Measurements from ENCODE around the gene RIPK3. TPM values are rescaled to one million over a fixed set of nuclear protein-coding genes. Genes with fewer than 3 reads are reported as not detected.

RIPK3 gene
- total and polyA plus RNA-seq, 2 experiments from 2014 or later = 0.32 to 1.5 TPM

- H3K4me3 Mint-ChIP-seq = peak overlapping the region; percentile 90
Observed at GRCh38 chr14:24298892-24299254, 40.9 kb downstream of the RIPK3 start.

DNA sequence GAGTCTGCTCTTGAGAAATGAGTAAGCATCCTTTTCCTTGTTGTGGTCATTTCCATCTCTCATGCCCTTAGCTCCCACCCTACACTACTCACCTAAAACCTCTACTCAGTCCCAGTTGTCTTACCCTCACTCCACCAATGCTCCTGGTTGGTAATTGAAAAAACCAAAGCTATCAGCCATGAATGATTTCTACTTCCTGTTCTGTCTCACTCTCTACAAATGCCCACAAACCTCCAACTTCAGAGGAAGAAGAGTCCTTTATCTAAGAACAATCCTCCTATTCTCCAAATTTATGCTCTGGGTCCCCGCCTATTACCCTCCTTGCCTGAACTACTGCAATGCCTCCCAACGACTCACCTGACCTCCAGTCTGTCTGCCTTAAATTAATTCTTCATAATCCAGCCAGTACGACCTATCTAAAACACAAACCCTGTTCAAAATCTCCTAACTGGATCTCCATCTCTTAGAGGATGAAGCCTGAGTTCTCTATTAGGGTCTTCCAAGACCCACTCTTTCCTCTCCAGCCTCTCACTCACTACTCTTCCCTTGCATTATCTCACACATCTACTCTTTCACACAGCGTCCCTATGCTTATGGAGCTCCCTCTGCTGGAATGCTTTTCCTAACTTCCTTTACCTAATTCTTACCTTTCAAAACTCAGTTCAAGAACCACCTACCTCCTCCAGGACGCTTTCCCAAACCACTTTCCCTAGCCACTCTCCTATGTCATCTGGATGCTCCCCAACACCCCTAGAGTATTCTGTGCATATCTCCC lies 42.4 kb downstream of the RIPK3 start:
- TF ChIP-seq ZNF114 (CRISPR knock-in tag; IDR thresholded peaks at IDR 0.05) = no peak
- TF ChIP-seq JUNB (IDR thresholded peaks at IDR 0.05; ENCODE audit: unreplicated experiment) = no peak
- TF ChIP-seq CTCF (conservative IDR thresholded peaks at IDR 0.05; ENCODE audit: low read depth in 2 of 2) = peak; percentile 56 to 70
- Histone ChIP-seq H3F3A (replicated peaks; ENCODE audit: low read depth) (peaks cover 7% of the 10 kb centered on the region), H3K36me3 (ENCODE audit: insufficient read depth) (peaks cover 2% of the 10 kb centered on the region), H3K4me3 (no peak overlapping the region), H4K20me1 (replicated peaks; ENCODE audit: insufficient read depth) (peaks cover 12% of the 10 kb centered on the region; the same call in 1 of the 2 replicates), H3K9me2 (ENCODE audit: insufficient read depth) (no peaks in the 10 kb centered on the region), H3K4me1 (ENCODE audit: insufficient read depth) (peaks cover 16% of the 10 kb centered on the region; the same call in 1 of the 2 replicates), H3K4me2 (no peak overlapping the region), H3K27me3 (ENCODE audit: insufficient read depth) (no peaks in the 10 kb centered on the region), H2AFZ (no peak overlapping the region), H3K79me2 (replicated peaks; ENCODE audit: insufficient read depth) (peaks cover 13% of the 10 kb centered on the region), H3K27ac (ENCODE audit: low read depth) (0 out of 2 replicates have a peak overlapping the region, but pooled peaks have one; percentile 28)
- peak; percentile 84 for DNase-seq (ENCODE audit: low spot score)
- peak; percentile 45 for ATAC-seq
- H3K4me1 Mint-ChIP-seq = peaks cover 21% of the 10 kb centered on the region
- peaks cover 13% of the 10 kb centered on the region for H3K27me3 Mint-ChIP-seq (ENCODE audit: insufficient read depth, low read depth, poor library complexity)
- H3K36me3 Mint-ChIP-seq (ENCODE audit: low read depth) = peaks cover 15% of the 10 kb centered on the region
- H3K27ac Mint-ChIP-seq = no peak overlapping the region
- peak overlapping the region; percentile 14; the same call in 1 of the 3 replicates for H3K4me3 Mint-ChIP-seq
- peaks cover 2% of the 10 kb centered on the region; the same call in 1 of the 3 replicates for H3K9me3 Mint-ChIP-seq

More at GRCh38 chr14:24298892-24299254, 40.9 kb downstream of the RIPK3 start:
- peak overlapping the region; percentile 95 for H3K4me3 ChIP-seq
- peaks cover 13% of the 10 kb centered on the region for H3K79me2 ChIP-seq (replicated peaks; ENCODE audit: insufficient read depth)
- H4K20me1 ChIP-seq (replicated peaks; ENCODE audit: insufficient read depth) = peaks cover 15% of the 10 kb centered on the region
- H3K4me1 Mint-ChIP-seq = peaks cover 21% of the 10 kb centered on the region
- H2AFZ ChIP-seq = peak overlapping the region; percentile 96; the same call in 1 of the 2 replicates
- peaks cover 28% of the 10 kb centered on the region for H3K36me3 Mint-ChIP-seq (ENCODE audit: low read depth)
- no peaks in the 10 kb centered on the region for H3K27me3 ChIP-seq (ENCODE audit: insufficient read depth)
- H3K27me3 Mint-ChIP-seq (ENCODE audit: insufficient read depth, low read depth, poor library complexity) = peaks cover 13% of the 10 kb centered on the region
- peak overlapping the region; percentile 98 for H3K4me2 ChIP-seq
- H3K9me3 Mint-ChIP-seq = peaks cover 2% of the 10 kb centered on the region; the same call in 1 of the 3 replicates
- H3K27ac ChIP-seq (ENCODE audit: low read depth) = no peak overlapping the region
- peak overlapping the region; percentile 93 for H3K27ac Mint-ChIP-seq
- DNase-seq (ENCODE audit: low spot score) = peak; percentile 30
- peaks cover 16% of the 10 kb centered on the region; the same call in 1 of the 2 replicates for H3K4me1 ChIP-seq (ENCODE audit: insufficient read depth)
- TF ChIP-seq, protein P1, sequence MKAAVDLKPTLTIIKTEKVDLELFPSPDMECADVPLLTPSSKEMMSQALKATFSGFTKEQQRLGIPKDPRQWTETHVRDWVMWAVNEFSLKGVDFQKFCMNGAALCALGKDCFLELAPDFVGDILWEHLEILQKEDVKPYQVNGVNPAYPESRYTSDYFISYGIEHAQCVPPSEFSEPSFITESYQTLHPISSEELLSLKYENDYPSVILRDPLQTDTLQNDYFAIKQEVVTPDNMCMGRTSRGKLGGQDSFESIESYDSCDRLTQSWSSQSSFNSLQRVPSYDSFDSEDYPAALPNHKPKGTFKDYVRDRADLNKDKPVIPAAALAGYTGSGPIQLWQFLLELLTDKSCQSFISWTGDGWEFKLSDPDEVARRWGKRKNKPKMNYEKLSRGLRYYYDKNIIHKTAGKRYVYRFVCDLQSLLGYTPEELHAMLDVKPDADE (IDR thresholded peaks at IDR 0.05) = no peak
- no peak for TF ChIP-seq EZH2 (IDR thresholded peaks at IDR 0.05; ENCODE audit: low read depth, unreplicated experiment)
- no peak for TF ChIP-seq JUNB (IDR thresholded peaks at IDR 0.05; ENCODE audit: unreplicated experiment)
- TF ChIP-seq CREB1 (CRISPR knock-in tag; IDR thresholded peaks at IDR 0.05; ENCODE audit: low read depth) = no peak
- H3K36me3 ChIP-seq (ENCODE audit: insufficient read depth) = peaks cover 12% of the 10 kb centered on the region
- no peak; the same call in 2 of the 3 replicates for ATAC-seq
- no peaks in the 10 kb centered on the region for H3K9me2 ChIP-seq (ENCODE audit: insufficient read depth)
- peaks cover 7% of the 10 kb centered on the region for H3F3A ChIP-seq (replicated peaks; ENCODE audit: low read depth)
